Activated naive CD4-positive, alpha-beta T cell treated with anti-CD3 and anti-CD28 coated beads, Interleukin-2, amount 50 U/mL, for 24 hours (primary cell): ENCODE data around the gene MEX3C.

ENCODE experiments used
- H3K27ac Mint-ChIP-seq: one replicate; pipeline ENCODE4 v1.8.0; 2021; ENCODE audit warnings: mild to moderate bottlenecking, mixed read lengths
- H3K27me3 Mint-ChIP-seq: one replicate; pipeline ENCODE4 v1.8.0; 2021; ENCODE audit warnings: mixed read lengths
- H3K36me3 Mint-ChIP-seq: one replicate; pipeline ENCODE4 v1.8.0; 2021; ENCODE audit warnings: mixed read lengths
- H3K4me1 Mint-ChIP-seq: one replicate; pipeline ENCODE4 v1.8.0; 2021; ENCODE audit warnings: mixed read lengths
- H3K4me3 Mint-ChIP-seq: one replicate; pipeline ENCODE4 v1.8.0; 2021; ENCODE audit warnings: mild to moderate bottlenecking, mixed read lengths
- H3K9me3 Mint-ChIP-seq: one replicate; pipeline ENCODE4 v1.8.0; 2021; ENCODE audit warnings: mixed read lengths

The MEX3C gene

DNA sequence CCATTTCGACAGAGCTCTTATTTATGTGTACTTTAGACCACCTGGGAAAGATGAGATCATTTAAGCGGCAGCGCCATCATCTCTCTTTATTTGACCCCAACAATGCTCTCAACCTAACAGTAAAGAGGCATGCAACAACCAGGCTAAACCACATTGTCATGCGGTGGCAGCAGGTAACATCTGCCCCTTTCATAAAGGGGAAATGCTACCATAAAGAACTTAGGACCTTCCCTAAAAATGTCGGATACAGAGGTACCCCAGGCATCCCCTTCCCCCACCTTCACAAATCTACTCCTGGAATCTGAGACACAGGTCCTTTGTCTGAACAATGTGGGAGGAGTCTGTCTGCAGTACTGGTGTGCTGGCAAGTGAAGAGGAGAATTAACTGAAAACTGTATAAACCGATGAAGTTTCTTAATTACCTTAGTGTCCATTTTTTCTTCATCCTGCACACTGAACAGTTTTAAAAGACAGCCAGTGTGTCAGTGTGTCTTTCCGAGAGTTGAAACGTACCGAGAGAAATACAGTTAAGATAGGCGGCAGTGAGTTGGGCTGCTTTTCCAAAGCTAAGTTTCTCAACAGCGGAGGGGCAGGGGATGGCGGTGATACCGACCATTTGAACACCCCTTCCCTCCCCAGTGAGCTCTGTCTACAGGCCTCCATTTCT lies 1.9 kb downstream of the MEX3C start:
- H3K9me3 Mint-ChIP-seq: no peaks in the 10 kb centered on the region
- H3K27me3 Mint-ChIP-seq: no peaks in the 10 kb centered on the region
- peaks cover 55% of the 10 kb centered on the region for H3K4me1 Mint-ChIP-seq
- H3K27ac Mint-ChIP-seq: peak overlapping the region; percentile 88
- H3K4me3 Mint-ChIP-seq: peak overlapping the region; percentile 90
- peaks cover 15% of the 10 kb centered on the region for H3K36me3 Mint-ChIP-seq

GRCh38 chr18:51195086-51195450 lies 2.4 kb downstream of the MEX3C start:
- Mint-ChIP-seq H3K27me3 (no peaks in the 10 kb centered on the region), H3K4me1 (peaks cover 61% of the 10 kb centered on the region), H3K36me3 (peaks cover 15% of the 10 kb centered on the region), H3K9me3 (no peaks in the 10 kb centered on the region), H3K27ac (peak overlapping the region; percentile 88), H3K4me3 (peak overlapping the region; percentile 90)

DNA sequence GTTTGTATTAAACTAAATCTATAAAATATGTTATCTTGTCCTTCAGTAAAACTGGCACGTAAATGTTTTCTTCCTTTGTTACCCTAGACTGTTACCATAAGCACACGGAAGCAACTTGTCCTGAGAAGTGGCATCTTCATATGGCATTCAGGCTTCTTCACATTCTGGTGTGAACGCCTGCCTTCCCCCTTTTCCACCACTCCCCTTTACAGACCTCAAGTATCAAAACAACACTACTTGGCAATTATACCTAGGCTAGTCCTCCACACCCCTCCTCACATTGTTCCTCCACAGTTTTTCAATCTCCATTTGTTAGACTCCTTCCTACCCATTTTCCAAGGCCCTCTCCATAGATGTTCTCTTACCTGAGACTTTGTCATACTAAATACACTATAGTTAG lies 2.9 kb downstream of the MEX3C start:
- H3K27me3 Mint-ChIP-seq: no peaks in the 10 kb centered on the region
- peaks cover 15% of the 10 kb centered on the region for H3K36me3 Mint-ChIP-seq
- peak overlapping the region; percentile 90 for H3K4me3 Mint-ChIP-seq
- peaks cover 64% of the 10 kb centered on the region for H3K4me1 Mint-ChIP-seq
- H3K9me3 Mint-ChIP-seq: no peaks in the 10 kb centered on the region
- H3K27ac Mint-ChIP-seq: peak overlapping the region; percentile 88

DNA sequence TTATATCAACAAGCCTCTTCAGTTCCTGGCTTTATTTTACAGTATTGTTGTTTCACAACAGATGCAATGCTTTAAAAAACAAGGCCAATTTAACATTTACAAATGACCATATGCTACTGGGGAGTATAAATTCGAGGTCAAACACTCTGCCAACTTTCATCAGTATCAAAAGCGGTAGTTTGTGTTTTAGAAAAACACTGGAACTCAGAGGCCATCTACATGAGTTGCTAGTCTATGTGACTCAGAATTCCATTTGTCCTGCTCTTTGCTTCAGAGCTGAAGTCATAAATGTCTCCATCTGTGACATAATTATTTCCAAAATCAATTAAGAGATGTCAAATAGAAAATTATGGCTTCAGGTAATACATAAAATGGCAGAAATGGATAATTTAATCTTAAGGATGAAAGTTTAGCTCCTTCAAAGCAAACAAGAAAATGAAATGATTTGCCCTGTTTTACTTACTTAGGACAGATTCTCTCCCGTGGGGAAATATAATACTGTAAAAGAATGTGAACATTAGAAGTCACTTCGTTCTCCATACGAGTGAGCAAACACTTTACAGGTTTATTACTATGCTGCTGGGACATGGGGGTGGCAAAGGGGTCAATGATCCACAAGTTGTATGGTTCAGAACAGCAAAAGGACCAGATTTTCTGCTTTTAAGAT lies 3.7 kb downstream of the MEX3C start:
- no peaks in the 10 kb centered on the region for H3K9me3 Mint-ChIP-seq
- H3K4me3 Mint-ChIP-seq: peak overlapping the region; percentile 90
- H3K27ac Mint-ChIP-seq: peak overlapping the region; percentile 70
- peaks cover 63% of the 10 kb centered on the region for H3K4me1 Mint-ChIP-seq
- peaks cover 15% of the 10 kb centered on the region for H3K36me3 Mint-ChIP-seq
- no peaks in the 10 kb centered on the region for H3K27me3 Mint-ChIP-seq

GRCh38 chr18:51192696-51193095 lies 4.8 kb downstream of the MEX3C start:
- Mint-ChIP-seq H3K4me1 (peaks cover 70% of the 10 kb centered on the region), H3K27ac (peak overlapping the region; percentile 46), H3K4me3 (peak overlapping the region; percentile 74), H3K9me3 (no peaks in the 10 kb centered on the region), H3K36me3 (peaks cover 15% of the 10 kb centered on the region), H3K27me3 (no peaks in the 10 kb centered on the region)

DNA sequence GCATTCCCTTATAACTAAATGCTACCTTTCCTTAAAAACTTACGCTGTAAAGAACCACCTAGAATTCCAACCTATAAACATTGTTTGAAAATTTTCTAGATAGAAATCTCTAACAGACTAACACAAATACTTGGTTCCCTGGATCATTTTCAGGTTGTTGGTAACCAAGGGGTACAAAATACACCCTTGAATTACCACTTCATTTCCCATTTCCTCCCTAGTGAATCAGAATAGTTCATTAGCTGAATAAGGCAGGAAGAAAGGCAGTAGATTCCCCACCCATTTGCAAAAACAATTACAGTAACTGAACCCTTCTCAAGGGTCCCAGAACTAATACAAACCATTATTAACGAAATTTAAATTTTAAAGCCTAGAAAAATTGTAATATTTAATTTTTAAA lies 5.5 kb downstream of the MEX3C start:
- peaks cover 16% of the 10 kb centered on the region for H3K36me3 Mint-ChIP-seq
- no peaks in the 10 kb centered on the region for H3K9me3 Mint-ChIP-seq
- no peak overlapping the region for H3K27ac Mint-ChIP-seq
- H3K27me3 Mint-ChIP-seq: no peaks in the 10 kb centered on the region
- peaks cover 77% of the 10 kb centered on the region for H3K4me1 Mint-ChIP-seq
- H3K4me3 Mint-ChIP-seq: peak overlapping the region; percentile 70

DNA sequence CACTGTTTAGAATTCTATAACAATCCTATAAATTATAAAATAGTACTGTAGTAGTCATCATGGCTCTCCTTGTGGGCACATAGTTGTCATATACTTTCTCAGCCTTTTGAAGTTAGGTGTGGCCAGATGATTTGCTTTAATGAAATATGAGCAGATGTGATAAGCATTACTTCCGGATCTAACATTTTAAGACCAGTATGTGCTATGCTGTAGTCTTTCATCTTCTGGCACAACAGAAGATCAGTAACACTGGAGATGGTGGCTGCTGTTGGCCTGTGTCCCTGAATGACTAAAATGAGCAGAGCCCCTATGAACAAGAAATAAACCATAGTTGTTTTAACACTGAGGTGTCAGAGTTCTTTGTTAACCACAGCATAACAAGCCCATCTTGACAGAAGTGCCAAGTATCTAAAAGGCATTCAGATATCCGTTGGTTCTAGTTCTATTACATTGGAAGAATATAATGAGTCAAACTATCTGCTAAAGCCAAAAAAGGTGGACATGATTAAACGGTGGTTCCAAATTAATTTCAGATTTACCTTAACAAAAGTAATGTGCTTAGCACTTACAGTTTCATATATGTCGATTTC lies 6.3 kb downstream of the MEX3C start:
- H3K27ac Mint-ChIP-seq: peak overlapping the region; percentile 32
- H3K4me1 Mint-ChIP-seq: peaks cover 85% of the 10 kb centered on the region
- H3K27me3 Mint-ChIP-seq: no peaks in the 10 kb centered on the region
- H3K4me3 Mint-ChIP-seq: peak overlapping the region; percentile 70
- H3K9me3 Mint-ChIP-seq: no peaks in the 10 kb centered on the region
- peaks cover 19% of the 10 kb centered on the region for H3K36me3 Mint-ChIP-seq

DNA sequence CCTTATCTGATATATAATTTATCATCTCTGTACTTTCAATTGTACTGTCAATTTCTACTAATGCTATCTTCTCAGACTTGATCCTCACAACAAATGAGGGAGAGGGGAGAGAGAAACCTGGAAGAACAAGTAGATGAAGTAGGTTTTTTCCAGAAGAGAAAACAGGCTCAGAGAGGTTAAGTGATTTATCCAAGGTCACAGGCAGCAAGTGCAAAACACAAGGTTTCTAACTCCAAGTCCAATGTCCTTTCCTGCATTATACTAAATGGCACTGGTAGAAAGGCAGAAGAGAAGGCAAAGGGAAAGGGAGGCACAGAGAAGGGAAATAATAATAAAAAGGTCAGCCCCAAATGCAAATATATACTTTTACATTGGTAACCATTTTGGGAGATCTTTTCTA lies 7.5 kb downstream of the MEX3C start:
- peaks cover 91% of the 10 kb centered on the region for H3K4me1 Mint-ChIP-seq
- no peaks in the 10 kb centered on the region for H3K27me3 Mint-ChIP-seq
- H3K27ac Mint-ChIP-seq: peak overlapping the region; percentile 14
- H3K9me3 Mint-ChIP-seq: no peaks in the 10 kb centered on the region
- no peak overlapping the region for H3K4me3 Mint-ChIP-seq
- H3K36me3 Mint-ChIP-seq: peaks cover 15% of the 10 kb centered on the region

- H3K27ac Mint-ChIP-seq: no peak overlapping the region
- no peaks in the 10 kb centered on the region for H3K9me3 Mint-ChIP-seq
- peaks cover 11% of the 10 kb centered on the region for H3K36me3 Mint-ChIP-seq
- no peaks in the 10 kb centered on the region for H3K27me3 Mint-ChIP-seq
- H3K4me3 Mint-ChIP-seq: peak overlapping the region; percentile 49
- peaks cover 86% of the 10 kb centered on the region for H3K4me1 Mint-ChIP-seq
Observed at GRCh38 chr18:51188024-51188701, 9.3 kb downstream of the MEX3C start.

DNA sequence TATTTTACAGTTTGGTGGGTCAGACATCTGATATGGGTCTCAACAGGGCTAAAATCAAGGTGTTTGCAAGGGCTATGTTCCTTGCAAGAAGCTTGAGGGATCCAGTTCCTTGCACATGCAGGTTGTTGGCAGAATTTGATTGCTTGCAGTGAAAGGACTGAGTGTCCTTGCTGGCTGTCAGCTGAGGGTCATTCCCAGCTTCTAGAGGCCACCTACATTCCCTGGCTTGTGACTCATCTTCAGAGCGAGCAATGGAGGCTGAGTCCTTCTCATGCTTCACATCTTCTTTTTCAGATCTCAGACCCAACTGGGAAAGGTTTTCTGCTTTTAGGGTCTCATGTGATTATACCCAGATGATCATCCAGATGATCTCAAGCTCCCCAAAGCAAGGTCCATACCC lies 12.4 kb downstream of the MEX3C start:
- H3K4me3 Mint-ChIP-seq: no peak overlapping the region
- H3K4me1 Mint-ChIP-seq: peaks cover 80% of the 10 kb centered on the region
- no peaks in the 10 kb centered on the region for H3K9me3 Mint-ChIP-seq
- peaks cover 15% of the 10 kb centered on the region for H3K36me3 Mint-ChIP-seq
- no peaks in the 10 kb centered on the region for H3K27me3 Mint-ChIP-seq
- H3K27ac Mint-ChIP-seq: no peak overlapping the region

DNA sequence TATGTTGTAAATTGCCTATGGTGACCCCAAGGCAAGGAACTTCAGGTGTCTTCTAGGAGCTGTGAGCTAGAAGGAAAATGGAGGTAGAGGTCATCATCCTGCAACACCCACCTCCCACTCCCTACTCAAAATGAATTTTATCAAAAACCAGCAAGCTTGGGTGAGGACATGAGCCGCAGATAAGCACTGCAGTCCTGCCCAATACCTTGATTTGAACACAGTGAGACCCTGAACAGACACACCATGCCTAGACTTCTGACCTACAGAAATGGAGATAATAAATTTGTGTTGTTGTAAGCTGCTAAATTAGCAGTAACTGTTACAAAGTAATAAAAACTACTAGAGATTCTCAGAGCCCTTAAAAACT lies 13.4 kb downstream of the MEX3C start:
- Mint-ChIP-seq H3K27ac (peak overlapping the region; percentile 52), H3K36me3 (peaks cover 16% of the 10 kb centered on the region), H3K4me1 (peaks cover 81% of the 10 kb centered on the region), H3K4me3 (no peak overlapping the region), H3K9me3 (no peaks in the 10 kb centered on the region), H3K27me3 (no peaks in the 10 kb centered on the region)

- H3K4me3 Mint-ChIP-seq: no peak overlapping the region
- peaks cover 76% of the 10 kb centered on the region for H3K4me1 Mint-ChIP-seq
- peaks cover 16% of the 10 kb centered on the region for H3K36me3 Mint-ChIP-seq
- H3K27ac Mint-ChIP-seq: no peak overlapping the region
- H3K9me3 Mint-ChIP-seq: no peaks in the 10 kb centered on the region
- no peaks in the 10 kb centered on the region for H3K27me3 Mint-ChIP-seq
Observed at GRCh38 chr18:51183372-51184090, 13.9 kb downstream of the MEX3C start.

- H3K4me3 Mint-ChIP-seq: no peak overlapping the region
Observed at GRCh38 chr18:51182824-51183223, 14.7 kb downstream of the MEX3C start.

GRCh38 chr18:51171625-51172259 lies 25.7 kb downstream of the MEX3C start:
- Mint-ChIP-seq H3K4me1 (peaks cover 66% of the 10 kb centered on the region), H3K36me3 (peaks cover 15% of the 10 kb centered on the region), H3K27me3 (no peaks in the 10 kb centered on the region), H3K27ac (peak overlapping the region; percentile 98), H3K4me3 (peak overlapping the region; percentile 66), H3K9me3 (no peaks in the 10 kb centered on the region)

More at GRCh38 chr18:51182824-51183223, 14.7 kb downstream of the MEX3C start:
- Mint-ChIP-seq H3K27ac (no peak overlapping the region), H3K27me3 (no peaks in the 10 kb centered on the region), H3K4me1 (peaks cover 74% of the 10 kb centered on the region), H3K9me3 (no peaks in the 10 kb centered on the region), H3K36me3 (peaks cover 16% of the 10 kb centered on the region)

GRCh38 chr18:51171223-51171622 lies 26.3 kb downstream of the MEX3C start:
- peaks cover 64% of the 10 kb centered on the region for H3K4me1 Mint-ChIP-seq
- peaks cover 10% of the 10 kb centered on the region for H3K36me3 Mint-ChIP-seq
- H3K27me3 Mint-ChIP-seq: no peaks in the 10 kb centered on the region
- H3K9me3 Mint-ChIP-seq: no peaks in the 10 kb centered on the region
- H3K27ac Mint-ChIP-seq: peak overlapping the region; percentile 98
- H3K4me3 Mint-ChIP-seq: peak overlapping the region; percentile 58
